Left lung (tissue), 10 donors: ENCODE measurements around the gene UNC13D. TPM values are rescaled to one million over a fixed set of nuclear protein-coding genes. Genes with fewer than 3 reads are reported as not detected.
A peak's percentile ranks its signal among the peaks of the same experiment; 100 is the strongest.

Source experiments
- ATAC-seq: fragments of 200-7000 bp; cut with Tn5 transposase; one replicate; pipeline ENCODE4 v1.9.1; 2020; ENCODE audit warnings: moderate library complexity
- DNase-seq, 4 donors: peaks; one replicate each; pipeline ENCODE4 v3.0.0-alpha.2; 2013 to 2020
- H3K27ac ChIP-seq, 2 donors: fragments of 200-600 bp; sonication (generic) in 1 of 2; one replicate each; pipeline versions ENCODE4 v1.5.0 to v1.8.0; 2020 to 2021
- H3K27me3 ChIP-seq, 2 donors: fragments of 200-600 bp; sonication (generic) in 1 of 2; one replicate each; pipeline versions ENCODE4 v1.5.0 to v1.8.0; 2020 to 2021
- H3K36me3 ChIP-seq, 2 donors: fragments of 200-600 bp; sonication (generic) in 1 of 2; one replicate each; pipeline versions ENCODE4 v1.5.0 to v1.8.0; 2020 to 2021
- H3K4me1 ChIP-seq, 2 donors: fragments of 200-600 bp; one replicate each; pipeline ENCODE4 v1.8.0; 2021
- H3K4me3 ChIP-seq, 2 donors: fragments of 200-600 bp; sonication (generic) in 1 of 2; one replicate each; pipeline versions ENCODE4 v1.5.0 to v1.8.0; 2020 to 2021; ENCODE audit warnings: mild to moderate bottlenecking in 1 of 2
- H3K9me3 ChIP-seq, 2 donors: fragments of 200-600 bp; sonication (generic) in 1 of 2; one replicate each; pipeline versions ENCODE4 v1.5.0 to v1.8.0; 2020 to 2021
- CTCF ChIP-seq, 2 donors: fragments of 200-600 bp; sonication (generic) in 1 of 2; IDR thresholded peaks; one replicate each; pipeline versions ENCODE4 v1.5.0 to v1.8.0; 2021; ENCODE audit warnings: antibody characterized with exemption in 2 of 2
- intact Hi-C, 2 donors: fragments of 100-400 bp; cut with DNase I; formaldehyde crosslinking; loops; one replicate each; pipeline versions ENCODE4 v1.11.2 to v1.14.2; 2022
- polyA plus RNA-seq, 6 donors: library from polyadenylated mRNA; unstranded; fragments of 120-200 nt; gene quantifications; one replicate each; pipeline ENCODE4 v1.2.1, GENCODE V29; 2013; ENCODE audit not compliant: insufficient read length in 6 of 6
- total RNA-seq, 2 donors: library from RNA; stranded (reverse); fragmentation: NEBNext Ultra II Directional; extraction: Animal tissue kit (Norgen Biotek cat#: 25700); gene quantifications; one replicate each; pipeline ENCODE4 v1.2.1, GENCODE V29; 2021
- donor health status: DM: no; HTN: yes; CAD: no.
- donor health status: DM: no; HTN: no; CAD: no.

Gene UNC13D
- total and polyA plus RNA-seq, 8 donors: 24.9 to 91.4 (median 40.1) TPM

- H3K4me1 ChIP-seq: peaks cover 34 to 84% of the 10 kb centered on the region in 2 donors
- DNase-seq (peak in 3 of 4 donors; percentile 61 to 90 (median 81)), ATAC-seq (peak; percentile 1)
- H3K4me3 ChIP-seq: no peak overlapping the region
- peak; percentile 58 to 79 for TF ChIP-seq CTCF (IDR thresholded peaks at IDR 0.05)
- H3K9me3 ChIP-seq: no peaks in the 10 kb centered on the region
- intact Hi-C loops: no loop called here
- peak overlapping the region; percentile 56 to 93 for H3K27ac ChIP-seq
- H3K36me3 ChIP-seq: peaks cover 2 to 72% of the 10 kb centered on the region in 2 donors
- no peaks in the 10 kb centered on the region for H3K27me3 ChIP-seq
These were observed 4.5 kb upstream of the UNC13D start for GRCh38 chr17:75848523-75849278.

GRCh38 chr17:75847614-75848522 is 3.7 kb upstream of the UNC13D start:
- Histone ChIP-seq H3K36me3 (peaks cover 2 to 71% of the 10 kb centered on the region in 2 donors), H3K27ac (peak overlapping the region; percentile 56 to 93), H3K9me3 (no peaks in the 10 kb centered on the region), H3K4me3 (no peak overlapping the region), H3K27me3 (no peaks in the 10 kb centered on the region), H3K4me1 (peaks cover 31 to 82% of the 10 kb centered on the region in 2 donors)
- peak in 1 of 4 donors; percentile 49 for DNase-seq
- intact Hi-C loops: no loop called here
- ATAC-seq: no peak
- TF ChIP-seq CTCF (IDR thresholded peaks at IDR 0.05): no peak

- no peak for TF ChIP-seq CTCF (IDR thresholded peaks at IDR 0.05)
- peak in 1 of 4 donors; percentile 67 for DNase-seq
- no peaks in the 10 kb centered on the region for H3K27me3 ChIP-seq
- peaks cover 2 to 71% of the 10 kb centered on the region in 2 donors for H3K36me3 ChIP-seq
- ATAC-seq: no peak
- peaks cover 31 to 83% of the 10 kb centered on the region in 2 donors for H3K4me1 ChIP-seq
- no peak overlapping the region for H3K4me3 ChIP-seq
- intact Hi-C loops: no loop called here
- peak overlapping the region; percentile 87 to 93 for H3K27ac ChIP-seq
- no peaks in the 10 kb centered on the region for H3K9me3 ChIP-seq
These were observed 2.7 kb upstream of the UNC13D start for GRCh38 chr17:75846692-75847613.

- Histone ChIP-seq H3K4me1 (peaks cover 31 to 80% of the 10 kb centered on the region in 2 donors), H3K36me3 (peaks cover 0 to 65% of the 10 kb centered on the region in 2 donors), H3K27me3 (no peaks in the 10 kb centered on the region), H3K4me3 (no peak overlapping the region), H3K9me3 (no peaks in the 10 kb centered on the region), H3K27ac (peak overlapping the region; percentile 87 to 93)
- intact Hi-C loops: no loop called here
- TF ChIP-seq CTCF (IDR thresholded peaks at IDR 0.05): no peak
- peak; percentile 7 for ATAC-seq
- DNase-seq: peak in 1 of 4 donors; percentile 75
These were observed 1.9 kb upstream of the UNC13D start for GRCh38 chr17:75845933-75846691.
